T-helper 9 cell (primary cell): ENCODE results near the gene DDR1.
A peak's percentile ranks its signal among the peaks of the same experiment; 100 is the strongest.
"Not testable (repeated sequence)": the region's sequence is repeated elsewhere in the genome, so short reads cannot be mapped to it uniquely, and the experiment has no call there.

Experiments used
- DNase-seq: peaks from one replicate; pipeline ENCODE4 v3.0.0-alpha.2; 2020

DDR1 gene

DNA sequence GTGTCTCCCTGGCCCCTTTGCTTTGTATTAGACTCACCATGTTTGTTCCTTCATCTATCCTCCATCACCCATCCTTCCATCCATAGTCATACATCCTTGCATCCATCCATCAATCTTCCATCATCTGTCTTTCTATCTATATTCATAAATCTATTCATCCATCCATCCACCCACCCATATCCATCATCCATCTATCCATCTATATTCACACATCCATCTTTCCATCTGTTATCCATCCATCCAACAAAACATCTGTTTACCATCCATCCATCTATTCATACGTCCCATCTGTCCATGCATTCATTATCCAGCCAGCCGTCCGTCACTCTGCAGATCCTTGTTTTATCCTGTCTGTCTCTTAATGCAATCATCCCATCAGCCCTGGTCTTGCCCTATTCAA is 10.6 kb downstream of the DDR1 start:
- no peak for DNase-seq

DNA sequence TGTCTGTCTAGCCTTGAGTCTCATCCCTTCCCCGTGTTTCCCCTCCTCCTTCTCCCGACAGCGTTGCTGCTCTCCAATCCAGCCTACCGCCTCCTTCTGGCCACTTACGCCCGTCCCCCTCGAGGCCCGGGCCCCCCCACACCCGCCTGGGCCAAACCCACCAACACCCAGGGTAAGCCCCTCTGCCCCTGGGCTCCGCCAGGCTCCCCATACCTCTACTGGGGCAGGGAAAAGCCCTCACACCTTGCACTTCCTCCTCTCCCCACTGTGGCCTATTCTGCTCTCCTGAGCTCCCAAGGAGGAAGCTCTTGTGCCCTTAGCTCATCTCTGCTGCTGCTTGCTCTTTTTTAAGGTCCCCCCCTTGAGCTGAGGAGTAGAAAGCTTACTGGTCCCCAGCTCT is 11.0 kb downstream of the DDR1 start:
- no peak for DNase-seq

- DNase-seq, result no peak
Measured at GRCh38 chr6:30896541-30896940, 12.2 kb downstream of the DDR1 start.

DNA sequence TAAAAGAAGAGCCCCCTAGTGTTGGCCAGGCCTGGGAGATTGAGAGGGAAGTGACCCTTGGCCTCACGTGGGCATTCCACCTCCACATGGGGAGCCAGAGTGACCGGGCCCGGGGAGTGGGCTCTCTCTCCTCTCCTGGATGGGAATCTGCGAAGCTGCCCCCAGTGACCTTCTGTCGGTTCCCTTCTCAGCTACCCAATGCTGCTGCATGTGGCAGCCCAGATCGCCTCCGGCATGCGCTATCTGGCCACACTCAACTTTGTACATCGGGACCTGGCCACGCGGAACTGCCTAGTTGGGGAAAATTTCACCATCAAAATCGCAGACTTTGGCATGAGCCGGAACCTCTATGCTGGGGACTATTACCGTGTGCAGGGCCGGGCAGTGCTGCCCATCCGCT is 13.6 kb downstream of the DDR1 start:
- no peak for DNase-seq

DNA sequence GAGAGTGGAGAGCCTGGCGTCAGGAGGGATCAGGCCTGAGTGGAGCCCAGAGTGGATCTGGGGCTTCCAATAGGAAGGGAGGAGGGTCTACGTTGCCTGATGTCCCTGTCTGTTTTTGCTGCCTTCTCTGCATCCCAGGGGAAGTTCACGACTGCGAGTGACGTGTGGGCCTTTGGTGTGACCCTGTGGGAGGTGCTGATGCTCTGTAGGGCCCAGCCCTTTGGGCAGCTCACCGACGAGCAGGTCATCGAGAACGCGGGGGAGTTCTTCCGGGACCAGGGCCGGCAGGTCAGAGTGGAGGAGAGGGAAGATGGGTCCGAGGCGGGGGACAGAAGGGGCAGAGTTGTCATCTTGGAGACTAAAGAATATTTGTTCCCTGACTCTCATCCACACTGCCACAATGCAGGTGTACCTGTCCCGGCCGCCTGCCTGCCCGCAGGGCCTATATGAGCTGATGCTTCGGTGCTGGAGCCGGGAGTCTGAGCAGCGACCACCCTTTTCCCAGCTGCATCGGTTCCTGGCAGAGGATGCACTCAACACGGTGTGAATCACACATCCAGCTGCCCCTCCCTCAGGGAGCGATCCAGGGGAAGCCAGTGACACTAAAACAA is 14.5 kb downstream of the DDR1 start:
- DNase-seq, result no peak

DNA sequence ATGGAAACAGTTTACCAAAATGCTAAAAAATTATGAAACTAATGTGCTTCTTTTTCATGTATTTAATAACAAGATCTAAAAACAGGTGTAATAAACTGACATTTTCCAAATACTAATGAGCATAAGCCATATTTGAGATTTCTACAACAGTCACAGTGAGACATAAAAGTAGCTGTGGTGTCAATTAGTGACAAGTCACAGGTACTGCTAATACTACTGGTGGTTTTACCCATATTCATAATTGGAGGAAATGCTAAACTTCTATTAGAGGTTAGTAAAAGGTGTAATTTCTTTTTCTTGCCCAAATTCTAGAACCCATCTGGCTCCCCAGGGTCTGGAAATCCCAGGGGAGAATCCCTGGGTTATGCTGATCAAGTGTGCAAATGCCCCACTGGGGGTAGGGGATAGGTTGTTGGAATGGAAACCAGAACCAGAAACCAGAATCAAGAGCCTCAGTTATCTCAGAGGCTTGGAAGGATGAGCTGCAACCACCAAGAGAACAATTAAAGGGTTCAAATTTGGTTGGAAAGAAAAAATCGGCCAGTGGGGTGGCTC is 16.6 kb downstream of the DDR1 start:
- DNase-seq, result no peak

DNA sequence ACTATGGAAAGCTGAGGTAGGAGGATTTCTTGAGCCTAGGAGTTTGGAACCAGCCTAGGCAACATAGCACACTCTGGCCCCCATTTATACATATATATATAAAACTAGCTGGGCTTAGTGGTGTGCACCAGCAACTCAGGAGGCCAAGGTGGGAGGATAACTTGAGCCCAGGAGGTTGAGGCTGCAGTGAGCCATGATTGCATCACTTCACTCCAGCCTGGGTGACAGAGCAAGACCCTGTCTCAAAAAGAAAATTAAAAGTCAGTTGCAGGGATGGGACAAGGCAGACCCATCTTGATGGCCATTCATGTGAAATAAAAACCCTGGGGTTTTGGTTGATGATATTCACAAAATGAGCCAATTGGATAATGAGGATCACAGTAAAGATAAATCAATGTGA is 17.1 kb downstream of the DDR1 start:
- DNase-seq, result no peak

GRCh38 chr6:30902196-30902595 is 17.9 kb downstream of the DDR1 start:
- not testable (repeated sequence) for DNase-seq

DNA sequence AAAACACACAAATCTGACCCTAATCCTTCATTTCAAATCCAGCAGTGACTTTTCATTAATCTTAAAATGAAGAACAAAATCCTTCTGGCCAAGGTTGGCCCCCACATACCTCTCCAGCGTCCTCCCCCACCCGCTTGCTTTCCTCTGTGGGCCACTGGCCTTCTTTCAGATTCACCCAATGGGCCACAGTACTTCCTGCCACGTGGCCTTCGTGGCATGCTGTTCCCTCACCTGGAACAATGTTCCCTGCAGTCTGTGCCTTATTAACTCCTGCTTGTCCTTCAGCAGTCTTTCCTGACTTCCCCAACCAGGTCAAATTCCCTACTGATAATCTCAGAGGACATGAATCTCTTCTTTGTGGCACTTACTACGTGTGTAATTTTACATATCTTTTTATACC is 18.4 kb downstream of the DDR1 start:
- DNase-seq, result no peak

DNA sequence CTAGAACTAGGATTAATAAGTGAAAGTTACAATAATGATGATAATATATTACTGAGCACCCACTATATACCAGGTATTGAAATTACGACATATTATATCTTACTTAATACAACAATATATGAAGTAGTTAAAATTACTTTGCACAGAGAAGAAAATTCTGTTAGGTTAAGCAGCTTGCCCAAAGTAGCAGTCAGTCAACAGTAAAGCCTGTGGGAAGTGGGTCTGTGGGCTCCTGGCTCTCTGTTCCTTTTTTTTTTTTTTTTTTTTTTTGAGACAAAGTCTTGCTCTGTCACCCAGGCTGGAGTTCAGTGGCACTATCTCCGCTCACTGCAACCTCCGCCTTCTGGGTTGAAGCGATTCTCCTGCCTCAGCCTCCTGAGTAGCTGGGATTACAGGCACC is 18.9 kb downstream of the DDR1 start:
- DNase-seq, result no peak

GRCh38 chr6:30907290-30907757 is 23.0 kb downstream of the DDR1 start:
- DNase-seq, result not testable (repeated sequence)

DNA sequence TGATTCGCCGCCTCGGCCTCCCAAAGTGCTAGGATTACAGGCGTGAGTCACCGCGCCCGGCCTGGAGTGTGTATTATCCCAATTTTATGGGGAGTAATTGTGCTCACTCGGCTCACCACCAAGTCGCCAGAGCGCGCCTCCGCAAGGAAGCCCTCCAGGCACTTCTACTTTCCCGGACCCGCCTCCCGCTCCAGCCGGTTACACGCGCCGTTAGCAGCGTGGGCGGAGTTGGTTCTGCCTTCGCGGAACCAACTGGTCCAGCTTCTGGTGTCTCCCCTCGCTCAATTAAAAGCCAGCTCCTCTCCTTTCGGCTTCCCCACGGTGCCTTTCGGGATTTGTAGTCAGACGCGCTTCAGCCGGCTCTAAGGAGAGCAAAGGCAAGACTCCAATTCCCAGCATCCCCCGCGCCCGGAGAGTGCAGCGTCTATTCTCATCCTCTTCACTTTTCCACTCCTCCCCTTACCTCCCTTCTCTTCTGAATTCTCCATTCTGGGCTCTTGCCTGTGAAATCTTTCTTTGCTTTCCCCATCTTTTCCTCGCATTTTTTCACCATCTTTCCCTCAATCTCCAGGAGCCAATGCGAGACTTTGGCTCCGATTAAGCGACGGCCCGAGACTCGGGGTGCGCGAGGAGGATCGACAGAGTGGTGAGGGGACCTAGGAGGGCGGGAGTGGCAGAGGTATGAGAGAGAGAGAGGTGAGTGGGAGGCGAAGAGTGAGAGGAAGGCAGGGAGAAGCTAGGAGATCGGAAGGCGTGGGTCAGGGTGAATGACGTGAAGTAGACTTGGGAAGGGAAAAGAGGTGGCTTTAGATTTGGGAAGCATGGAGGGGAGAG is 23.7 kb downstream of the DDR1 start, which contains the start of gene GTF2H4:
Gene GTF2H4 (plus strand): TSS at position 450 of the 834 bp plus-strand sequence.
- DNase-seq, result peak; percentile 91

DNA sequence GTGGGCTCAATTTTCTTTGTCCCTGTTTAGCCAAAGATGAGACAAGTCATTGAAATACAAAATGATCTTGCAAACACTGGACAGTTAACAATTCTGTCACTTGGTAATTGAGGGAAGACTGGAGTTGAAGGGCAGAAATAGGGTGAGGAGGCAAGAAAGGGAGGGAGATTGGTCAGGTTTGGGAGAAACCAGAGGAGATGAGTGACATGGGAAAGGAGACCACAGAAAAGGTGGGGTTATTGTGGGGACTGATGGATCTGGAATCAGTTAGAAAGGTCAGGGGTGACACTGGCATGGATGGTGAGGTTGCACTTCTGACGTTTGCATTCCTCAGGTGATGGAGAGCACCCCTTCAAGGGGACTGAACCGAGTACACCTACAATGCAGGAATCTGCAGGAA is 24.4 kb downstream of the DDR1 start:
- no peak for DNase-seq

DNA sequence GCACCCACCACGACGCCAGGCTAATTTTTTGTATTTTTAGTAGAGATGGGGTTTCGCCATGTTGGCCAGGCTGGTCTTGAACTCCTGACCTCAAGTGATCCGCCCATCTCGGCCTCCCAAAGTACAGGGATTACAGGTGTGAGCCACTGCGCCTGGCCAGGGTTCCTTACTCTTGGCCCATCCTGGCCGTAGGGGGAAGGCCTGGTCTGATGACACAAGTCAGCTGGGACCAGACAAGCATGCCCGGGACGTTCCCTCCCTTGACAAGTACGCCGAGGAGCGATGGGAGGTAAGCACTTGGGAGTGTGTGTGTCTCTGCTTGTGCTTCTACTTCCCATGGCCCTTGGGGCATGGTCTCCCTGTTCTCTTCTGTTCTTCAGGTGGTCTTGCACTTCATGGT is 26.2 kb downstream of the DDR1 start:
- not testable (repeated sequence) for DNase-seq

DNA sequence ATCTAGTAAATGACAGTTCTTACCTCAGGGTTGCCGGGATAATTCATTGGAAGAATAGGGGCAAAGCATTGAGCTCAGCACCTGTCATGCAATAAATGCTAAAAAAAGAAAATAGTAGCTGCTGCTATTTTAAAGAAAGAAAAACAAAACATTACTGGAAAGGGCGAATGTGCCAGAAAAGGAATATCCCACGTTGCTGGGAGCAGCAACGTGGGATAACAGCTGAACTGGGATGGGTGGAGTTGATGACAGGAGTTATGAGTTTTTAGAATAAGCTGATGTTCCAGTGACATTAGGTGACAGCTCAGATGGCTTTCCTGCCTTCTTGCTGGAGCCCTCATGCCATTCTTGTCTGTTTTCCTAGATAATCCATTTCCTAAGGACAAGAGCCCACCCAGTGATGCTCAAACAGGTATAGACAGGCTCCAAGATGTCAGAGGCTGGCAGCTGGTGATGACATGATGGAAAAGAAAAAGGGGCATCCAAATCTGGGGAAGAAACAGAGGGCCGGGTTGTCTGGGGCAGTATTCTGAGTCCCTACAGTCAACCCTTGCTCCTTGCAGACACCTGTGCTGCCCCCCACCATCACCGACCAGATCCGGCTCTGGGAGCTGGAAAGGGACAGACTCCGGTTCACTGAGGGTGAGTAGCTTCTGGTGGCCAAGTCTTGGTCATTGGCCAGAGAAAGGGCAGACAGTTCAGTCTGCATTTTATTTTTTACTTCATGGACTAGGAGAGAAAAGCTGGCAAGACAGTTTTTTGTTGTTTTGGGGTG is 28.6 kb downstream of the DDR1 start:
- no peak for DNase-seq

DNA sequence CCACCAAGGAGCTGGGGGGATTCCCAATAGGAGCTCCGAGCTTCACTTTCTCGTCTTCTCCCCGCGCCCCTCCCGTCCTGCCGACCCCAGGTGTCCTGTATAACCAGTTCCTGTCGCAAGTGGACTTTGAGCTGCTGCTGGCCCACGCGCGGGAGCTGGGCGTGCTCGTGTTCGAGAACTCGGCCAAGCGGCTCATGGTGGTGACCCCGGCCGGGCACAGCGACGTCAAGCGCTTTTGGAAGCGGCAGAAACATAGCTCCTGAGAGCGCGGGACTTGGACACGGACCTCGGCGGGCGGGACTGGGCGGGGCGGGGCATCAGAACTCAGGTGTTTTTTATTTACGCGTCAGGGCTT is 29.4 kb downstream of the DDR1 start:
- DNase-seq, result no peak

DNA sequence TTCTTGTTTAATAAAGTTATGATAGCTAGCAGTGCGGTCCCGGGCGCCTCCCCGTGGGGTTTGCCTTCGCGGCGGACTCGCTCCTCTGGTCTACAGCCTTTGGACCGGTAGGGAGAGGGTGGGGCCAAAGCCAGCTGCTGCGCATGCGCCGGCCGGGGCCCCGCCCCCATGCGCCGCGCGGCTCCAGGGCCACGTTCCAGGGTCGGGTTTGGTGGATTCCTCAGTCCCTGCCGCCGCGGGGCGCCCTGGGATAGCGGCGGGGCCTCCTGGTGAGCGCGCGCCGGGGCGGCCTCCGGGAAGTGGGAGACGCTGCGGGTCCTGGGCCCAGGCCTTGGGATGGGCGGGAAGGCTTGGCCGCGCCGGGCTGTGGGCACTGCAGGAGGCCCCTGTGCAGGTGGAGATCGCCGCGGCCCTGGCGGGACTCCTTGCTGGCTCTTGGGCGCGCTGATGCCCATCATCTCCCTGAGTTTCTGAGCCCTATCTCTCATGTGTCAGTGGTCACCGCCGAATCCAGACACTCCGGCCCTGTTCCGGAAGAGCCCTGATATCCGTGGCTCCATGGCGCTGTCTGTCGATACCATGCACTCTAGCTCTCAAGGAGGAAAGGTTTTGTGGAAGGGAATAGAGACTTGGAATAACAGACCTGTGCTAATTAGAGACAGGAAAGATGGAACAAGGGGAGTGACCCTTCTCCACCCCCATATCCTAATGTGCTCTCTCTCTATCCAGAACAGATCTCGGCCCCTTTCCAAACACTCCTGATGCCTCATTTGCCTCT is 29.9 kb downstream of the DDR1 start, which contains the start of gene VARS2:
Gene VARS2 (plus strand): TSS at position 163 of the 778 bp plus-strand sequence. CDS start 599 bp downstream, at position 762.
- peak; percentile 79 for DNase-seq

DNA sequence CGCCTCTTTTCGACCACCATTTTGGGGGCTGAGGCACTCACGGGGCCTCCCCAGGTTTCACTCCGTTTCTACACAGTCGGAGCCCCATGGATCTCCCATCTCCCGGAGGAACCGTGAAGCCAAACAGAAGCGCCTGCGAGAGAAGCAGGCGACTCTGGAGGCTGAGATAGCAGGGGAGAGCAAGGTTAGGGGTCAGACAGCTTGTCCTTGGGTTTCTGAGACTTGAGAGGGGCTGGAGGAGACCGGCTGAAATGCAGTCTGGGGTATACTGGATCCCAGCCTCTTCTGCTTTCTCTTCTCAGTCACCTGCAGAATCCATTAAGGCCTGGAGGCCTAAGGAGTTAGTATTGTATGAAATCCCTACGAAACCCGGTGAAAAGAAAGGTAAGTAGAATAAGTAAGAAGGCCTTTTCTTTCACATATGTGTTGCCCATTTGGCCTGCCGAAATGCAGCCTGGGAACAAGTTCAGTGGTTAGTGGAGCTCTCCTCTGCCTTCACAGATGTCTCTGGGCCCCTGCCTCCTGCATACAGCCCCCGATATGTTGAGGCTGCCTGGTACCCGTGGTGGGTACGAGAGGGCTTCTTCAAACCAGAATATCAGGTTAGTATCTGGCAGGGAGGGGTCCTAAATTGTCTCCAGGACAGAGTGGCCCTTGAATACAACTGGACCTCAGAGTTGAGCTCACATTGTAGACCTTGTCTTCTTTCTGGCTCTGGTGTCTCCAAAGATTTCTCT is 30.7 kb downstream of the DDR1 start:
- no peak for DNase-seq

DNA sequence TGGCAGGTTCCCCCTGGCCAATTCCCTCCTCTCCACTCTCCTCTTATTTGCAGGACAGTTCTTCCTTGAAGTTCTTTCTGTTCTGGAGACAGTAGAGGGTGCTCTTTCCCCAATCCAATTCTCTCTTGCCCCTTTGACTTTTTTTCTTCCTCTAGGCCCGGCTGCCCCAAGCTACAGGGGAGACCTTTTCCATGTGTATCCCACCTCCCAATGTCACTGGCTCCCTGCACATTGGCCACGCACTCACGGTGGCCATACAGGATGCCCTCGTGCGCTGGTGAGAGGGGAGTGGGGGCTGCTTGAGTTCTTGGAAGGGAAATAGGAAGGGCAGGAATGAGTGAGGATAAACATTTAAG is 31.2 kb downstream of the DDR1 start:
- DNase-seq, result no peak

DNA sequence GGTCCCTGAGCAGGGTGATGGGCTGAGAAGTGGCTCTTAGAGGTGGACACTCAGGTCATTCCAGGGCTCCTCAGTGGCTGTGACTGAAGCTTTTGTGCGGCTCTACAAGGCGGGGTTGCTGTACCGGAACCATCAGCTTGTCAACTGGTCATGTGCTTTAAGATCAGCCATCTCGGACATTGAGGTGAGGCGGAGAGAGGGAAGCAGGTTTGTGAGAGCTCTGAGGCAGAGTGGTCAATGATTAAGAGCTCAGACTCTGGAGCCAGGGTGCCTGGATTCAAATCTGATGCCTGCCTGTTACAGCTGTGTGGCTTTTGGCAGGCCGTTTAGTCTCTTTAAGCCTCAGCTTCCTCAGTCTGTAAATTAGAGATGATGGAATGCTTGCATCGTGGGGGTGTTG is 32.7 kb downstream of the DDR1 start:
- DNase-seq, result no peak

GRCh38 chr6:30917487-30917886 is 33.2 kb downstream of the DDR1 start:
- no peak for DNase-seq

DNA sequence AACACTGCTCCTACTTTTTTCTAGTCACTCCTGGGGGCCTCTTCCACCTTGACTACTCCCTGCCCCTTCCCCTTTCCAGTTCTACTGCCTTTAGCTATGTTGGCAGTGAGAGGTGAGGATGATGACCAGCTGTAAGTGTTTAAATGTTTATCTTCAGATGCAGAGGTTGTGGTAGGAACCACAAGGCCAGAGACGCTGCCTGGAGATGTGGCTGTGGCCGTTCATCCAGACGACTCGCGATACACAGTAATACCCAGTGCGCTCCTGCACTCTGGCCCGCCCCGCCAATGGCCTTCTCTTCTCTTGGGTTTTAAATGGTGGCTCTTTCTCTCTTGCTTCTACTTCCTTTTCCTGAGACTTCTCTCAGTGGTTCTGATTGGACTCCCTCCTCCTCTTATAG is 34.4 kb downstream of the DDR1 start:
- no peak for DNase-seq
